HUES48 (cell line): ENCODE results near the gene NFXL1.
A peak's percentile ranks its signal among the peaks of the same experiment; 100 is the strongest.
"Not testable (repeated sequence)": the region's sequence is repeated elsewhere in the genome, so short reads cannot be mapped to it uniquely, and the experiment has no call there.

Source experiments
- H3K27ac ChIP-seq: one replicate; pipeline ENCODE4 v1.7.0; 2013; ENCODE audit warnings: low read depth, low read length, inconsistent platforms
- H3K27me3 ChIP-seq: 2 replicates; pipeline ENCODE4 v1.6.1; 2013; ENCODE audit warnings: mild to moderate bottlenecking, low read length; ENCODE audit not compliant: control insufficient read depth, insufficient read depth
- H3K36me3 ChIP-seq: 2 replicates; pipeline ENCODE4 v1.6.1; 2013; ENCODE audit warnings: low read length; ENCODE audit not compliant: control insufficient read depth, insufficient read depth
- H3K4me1 ChIP-seq: 2 replicates; pipeline ENCODE4 v1.6.1; 2013; ENCODE audit warnings: mild to moderate bottlenecking, low read length; ENCODE audit not compliant: control insufficient read depth, insufficient read depth
- H3K4me3 ChIP-seq: 2 replicates; pipeline ENCODE4 v1.5.1; 2013; ENCODE audit warnings: mild to moderate bottlenecking, low read depth, low read length
- H3K9ac ChIP-seq: 2 replicates; pipeline ENCODE4 v1.6.1; 2013; ENCODE audit warnings: mild to moderate bottlenecking, low read depth, low read length, moderate library complexity
- H3K9me3 ChIP-seq: 2 replicates; pipeline ENCODE4 v1.6.1; 2013; ENCODE audit warnings: low read length; ENCODE audit not compliant: control insufficient read depth, insufficient read depth

Gene NFXL1

GRCh38 chr4:47926667-47927258 is 12.4 kb upstream of the NFXL1 start:
- H3K9ac ChIP-seq = no peak overlapping the region; the same call in 1 of the 2 replicates
- H3K36me3 ChIP-seq = no peaks in the 10 kb centered on the region
- H3K4me1 ChIP-seq = peaks cover 10% of the 10 kb centered on the region
- no peaks in the 10 kb centered on the region for H3K27me3 ChIP-seq
- H3K27ac ChIP-seq = no peak overlapping the region
- H3K4me3 ChIP-seq = peak overlapping the region; percentile 49
- no peaks in the 10 kb centered on the region for H3K9me3 ChIP-seq

GRCh38 chr4:47923261-47923608 is 8.9 kb upstream of the NFXL1 start:
- H3K27me3 ChIP-seq, H3K27ac ChIP-seq, H3K9ac ChIP-seq, H3K36me3 ChIP-seq, H3K9me3 ChIP-seq, H3K4me3 ChIP-seq: not testable (repeated sequence)
- H3K4me1 ChIP-seq = peaks cover 10% of the 10 kb centered on the region

GRCh38 chr4:47922436-47923260 is 8.3 kb upstream of the NFXL1 start:
- not testable (repeated sequence) for H3K9me3 ChIP-seq, H3K4me3 ChIP-seq, H3K9ac ChIP-seq, H3K27me3 ChIP-seq, H3K36me3 ChIP-seq, H3K27ac ChIP-seq
- peaks cover 10% of the 10 kb centered on the region for H3K4me1 ChIP-seq

GRCh38 chr4:47917163-47917562 is 2.8 kb upstream of the NFXL1 start:
- H3K4me3 ChIP-seq, H3K9me3 ChIP-seq, H3K4me1 ChIP-seq: not testable (repeated sequence)

GRCh38 chr4:47915378-47915777 is 995 bp upstream of the NFXL1 start:
- Histone ChIP-seq H3K9ac (no peak overlapping the region), H3K27ac (no peak overlapping the region)

More at GRCh38 chr4:47917163-47917562, 2.8 kb upstream of the NFXL1 start:
- H3K27ac ChIP-seq, H3K27me3 ChIP-seq, H3K36me3 ChIP-seq, H3K9ac ChIP-seq: not testable (repeated sequence)

GRCh38 chr4:47914926-47915237 is 499 bp upstream of the NFXL1 start:
- H3K4me3 ChIP-seq = peak overlapping the region; percentile 99
- no peak overlapping the region for H3K27ac ChIP-seq
- H3K4me1 ChIP-seq = peaks cover 5% of the 10 kb centered on the region; the same call in 1 of the 2 replicates
- no peaks in the 10 kb centered on the region for H3K27me3 ChIP-seq
- H3K9me3 ChIP-seq = no peaks in the 10 kb centered on the region
- H3K9ac ChIP-seq = no peak overlapping the region
- H3K36me3 ChIP-seq = peaks cover 23% of the 10 kb centered on the region

More at GRCh38 chr4:47915378-47915777, 995 bp upstream of the NFXL1 start:
- Histone ChIP-seq H3K27me3 (no peaks in the 10 kb centered on the region), H3K4me1 (peaks cover 5% of the 10 kb centered on the region; the same call in 1 of the 2 replicates), H3K36me3 (peaks cover 18% of the 10 kb centered on the region), H3K9me3 (no peaks in the 10 kb centered on the region), H3K4me3 (peak overlapping the region; percentile 99)

- H3K27ac ChIP-seq = peak overlapping the region; percentile 60
- H3K27me3 ChIP-seq = no peaks in the 10 kb centered on the region
- H3K9ac ChIP-seq = peak overlapping the region; percentile 83
Measured at GRCh38 chr4:47913861-47914219, 543 bp downstream of the NFXL1 start.

GRCh38 chr4:47913330-47913729 is 1.1 kb downstream of the NFXL1 start:
- Histone ChIP-seq H3K27ac (peak overlapping the region; percentile 60), H3K4me1 (peaks cover 5% of the 10 kb centered on the region; the same call in 1 of the 2 replicates), H3K27me3 (no peaks in the 10 kb centered on the region), H3K9me3 (no peaks in the 10 kb centered on the region), H3K9ac (peak overlapping the region; percentile 83), H3K36me3 (peaks cover 36% of the 10 kb centered on the region), H3K4me3 (peak overlapping the region; percentile 99)

More at GRCh38 chr4:47913861-47914219, 543 bp downstream of the NFXL1 start:
- peaks cover 5% of the 10 kb centered on the region; the same call in 1 of the 2 replicates for H3K4me1 ChIP-seq
- peak overlapping the region; percentile 99 for H3K4me3 ChIP-seq
- no peaks in the 10 kb centered on the region for H3K9me3 ChIP-seq
- H3K36me3 ChIP-seq = peaks cover 34% of the 10 kb centered on the region

- no peak overlapping the region for H3K27ac ChIP-seq
- no peak overlapping the region for H3K9ac ChIP-seq
- no peaks in the 10 kb centered on the region; the same call in 1 of the 2 replicates for H3K4me1 ChIP-seq
- no peak overlapping the region for H3K4me3 ChIP-seq
- H3K9me3 ChIP-seq = no peaks in the 10 kb centered on the region
- H3K36me3 ChIP-seq = peaks cover 96% of the 10 kb centered on the region
- H3K27me3 ChIP-seq = no peaks in the 10 kb centered on the region
Measured at GRCh38 chr4:47907089-47907646, 7.2 kb downstream of the NFXL1 start.

GRCh38 chr4:47899639-47900038 is 14.7 kb downstream of the NFXL1 start:
- no peaks in the 10 kb centered on the region for H3K27me3 ChIP-seq
- no peaks in the 10 kb centered on the region for H3K9me3 ChIP-seq
- no peak overlapping the region for H3K27ac ChIP-seq
- peaks cover 100% of the 10 kb centered on the region for H3K36me3 ChIP-seq
- H3K4me3 ChIP-seq = no peak overlapping the region
- no peak overlapping the region for H3K9ac ChIP-seq
- H3K4me1 ChIP-seq = no peaks in the 10 kb centered on the region

GRCh38 chr4:47891928-47892327 is 22.5 kb downstream of the NFXL1 start:
- Histone ChIP-seq H3K9me3 (no peaks in the 10 kb centered on the region), H3K27ac (no peak overlapping the region), H3K4me3 (no peak overlapping the region), H3K4me1 (no peaks in the 10 kb centered on the region), H3K27me3 (no peaks in the 10 kb centered on the region), H3K36me3 (peaks cover 99% of the 10 kb centered on the region), H3K9ac (no peak overlapping the region)
